ENCODE results near the gene AGBL5.

GRCh38 chr2:27041752-27042151, 9.7 kb upstream of the AGBL5 start:
- TF ChIP-seq CTCF (IDR thresholded peaks at IDR 0.05) = no peak
- TF ChIP-seq ZFX (IDR thresholded peaks at IDR 0.05; ENCODE audit: borderline replicate concordance) = no peak

Data from 22Rv1 (cell line).